ENCODE results near the gene TOM1L1. TPM values are rescaled to one million over a fixed set of nuclear protein-coding genes. Genes with fewer than 3 reads are reported as not detected.

Gene TOM1L1
- total and polyA plus RNA-seq, 2 of the 8 experiments (the other 6 are each of a cell fraction or from before 2014, with no cell fraction given), result 47.0 to 60.8 TPM

- Histone ChIP-seq H2BK120ac (replicated peaks; ENCODE audit: low read depth, low read length) (no peak overlapping the region), H3K4me1 (replicated peaks in 1 of 4; ENCODE audit: control insufficient read depth in 3 of 4, insufficient read depth in 4 of 4, low read length in 3 of 4) (peaks cover 0 to 8% (median 0%) of the 10 kb centered on the region in 4 experiments; a peak in 2 of 7 replicates), H3K4me2 (ENCODE audit: insufficient read depth in 1 of 2, low read depth in 2 of 2, low read length in 2 of 2) (peak overlapping the region; percentile 78 to 83), H4K8ac (ENCODE audit: extremely low read depth, insufficient read depth, low read length) (no peak overlapping the region), H3K14ac (ENCODE audit: insufficient read length) (no peak overlapping the region), H3K36me3 (ENCODE audit: control insufficient read depth in 2 of 4, insufficient read depth in 4 of 4, low read length in 3 of 4) (peaks cover 0 to 3% (median 1%) of the 10 kb centered on the region in 4 experiments; a peak in 2 of 8 replicates), H3K4me3 (ENCODE audit: extremely low read depth in 1 of 4, insufficient read depth in 2 of 4, low read depth in 3 of 4, low read length in 4 of 4) (peak overlapping the region; percentile 85 to 96 (median 89)), H3K27ac (ENCODE audit: low read depth, low read length) (no peak overlapping the region), H2AK5ac (ENCODE audit: low read depth, low read length) (no peak overlapping the region), H3K79me2 (ENCODE audit: control insufficient read depth in 1 of 2, insufficient read depth in 2 of 2, low read length in 2 of 2) (peaks cover 2 to 82% of the 10 kb centered on the region in 2 experiments; a peak in 3 of 4 replicates), H4K5ac (ENCODE audit: insufficient read length, low read depth, low read length) (no peak overlapping the region), H3K23me2 (ENCODE audit: low read depth, low read length) (peaks cover 7% of the 10 kb centered on the region; the same call in 1 of the 2 replicates), H3K79me1 (ENCODE audit: low read depth, low read length) (peaks cover 5% of the 10 kb centered on the region; the same call in 1 of the 2 replicates), H2BK15ac (ENCODE audit: low read length) (no peak overlapping the region), H4K91ac (replicated peaks; ENCODE audit: insufficient read length, low read length) (no peak overlapping the region), H2BK20ac (ENCODE audit: low read length) (no peak overlapping the region), H3K27me3 (replicated peaks in 1 of 4; ENCODE audit: control insufficient read depth in 3 of 4, extremely low read depth in 1 of 4, insufficient read depth in 3 of 4, low read length in 3 of 4) (no peaks in the 10 kb centered on the region), H3K9ac (replicated peaks in 1 of 4; ENCODE audit: extremely low read depth in 1 of 4, low read depth in 3 of 4, low read length in 3 of 4) (no peak overlapping the region; a peak in 1 of 7 replicates), H4K20me1 (replicated peaks in 1 of 2; ENCODE audit: control insufficient read depth in 1 of 2, insufficient read depth in 2 of 2, low read length in 2 of 2) (peaks cover 0 to 2% of the 10 kb centered on the region in 2 experiments), H3K18ac (ENCODE audit: extremely low read depth, low read length) (no peak overlapping the region), H3K23ac (ENCODE audit: insufficient read length) (no peak overlapping the region), H2BK5ac (ENCODE audit: low read depth, low read length) (no peak overlapping the region), H2BK12ac (ENCODE audit: low read depth, low read length) (no peak overlapping the region), H3K9me3 (ENCODE audit: insufficient read depth in 2 of 2, low read depth in 1 of 2, low read length in 1 of 2) (no peaks in the 10 kb centered on the region), H2AFZ (ENCODE audit: low read length) (no peak overlapping the region), H3K4ac (replicated peaks; ENCODE audit: insufficient read length, low read depth, low read length) (no peak overlapping the region), H3K56ac (replicated peaks; ENCODE audit: insufficient read length, low read depth, low read length) (no peak overlapping the region)
- CTCF ChIA-PET (ENCODE audit: partially characterized antibody), result interaction anchor here (1.4 kb wide), 1 partner anchor 23 kb away, joined by 3 read pairs; no protein-coding TSS in a partner anchor
- DNase-seq (ENCODE audit: low read depth in 1 of 2, low spot score in 2 of 2) (no peak), FAIRE-seq (no peak)
- WGBS, 2 experiments (ENCODE audit: extremely low coverage in 1 of 2, insufficient coverage in 1 of 2, insufficient read length in 1 of 2, insufficient replicate concordance in 2 of 2, low coverage in 1 of 2, low lambda C conversion rate in 2 of 2, missing lambda C conversion rate in 1 of 2), result 85% methylated on average over 7 of the region's 7 CpGs; no CpG with 5 or more reads in 1 of the 2 experiments
- POLR2A ChIA-PET (ENCODE audit: partially characterized antibody), result interaction anchor here (0.8 to 1.3 kb wide), 4 partner anchors 10 to 56 kb away, joined by 3 to 6 read pairs (median 4); no protein-coding TSS in a partner anchor
- no peak for TF ChIP-seq MAFK (IDR thresholded peaks at IDR 0.05; ENCODE audit: low read depth, low read length)
- no peak for TF ChIP-seq BCL11A (IDR thresholded peaks at IDR 0.05; ENCODE audit: low read depth in 2 of 2, low read length in 2 of 2)
Observed at GRCh38 chr17:54969658-54970572, 69.3 kb downstream of the TOM1L1 start.
